MM.1S (cell line): ENCODE results near the gene CNTN5.
"Not testable (repeated sequence)": the region's sequence is repeated elsewhere in the genome, so short reads cannot be mapped to it uniquely, and the experiment has no call there.

Experiments used
- DNase-seq: peaks from one replicate; pipeline ENCODE4 v3.0.0-alpha.2; 2015
- H2AFZ ChIP-seq: fragments of 300-600 bp; sonication (generic); 2 replicates; pipeline ENCODE4 v1.6.0; 2016; ENCODE audit warnings: antibody characterized with exemption, low read length
- H3F3A ChIP-seq: fragments of 300-600 bp; sonication (generic); 2 replicates; pipeline ENCODE4 v1.6.1; 2016; ENCODE audit warnings: mild to moderate bottlenecking, antibody characterized with exemption, low read length, moderate library complexity, mixed read lengths; ENCODE audit not compliant: insufficient read depth
- H3K27ac ChIP-seq: fragments of 300-600 bp; sonication (generic); 2 replicates; pipeline ENCODE4 v1.5.1; 2016; ENCODE audit warnings: mild to moderate bottlenecking, low read length
- H3K27me3 ChIP-seq: fragments of 300-600 bp; sonication (generic); replicated peaks from 2 replicates; pipeline ENCODE4 v1.6.0; 2016; ENCODE audit warnings: low read length; ENCODE audit not compliant: insufficient read depth
- H3K36me3 ChIP-seq: fragments of 300-600 bp; sonication (generic); replicated peaks from 2 replicates; pipeline ENCODE4 v1.6.1; 2016; ENCODE audit warnings: mild to moderate bottlenecking, low read length, mixed read lengths; ENCODE audit not compliant: insufficient read depth
- H3K4me1 ChIP-seq: fragments of 300-600 bp; sonication (generic); 2 replicates; pipeline ENCODE4 v1.6.1; 2016; ENCODE audit warnings: low read length, mixed read lengths
- H3K4me2 ChIP-seq: fragments of 300-600 bp; sonication (generic); 2 replicates; pipeline ENCODE4 v1.6.0; 2016; ENCODE audit warnings: low read depth, low read length
- H3K4me3 ChIP-seq: fragments of 300-600 bp; sonication (generic); 2 replicates; pipeline ENCODE4 v1.5.1; 2016; ENCODE audit warnings: low read length, mixed read lengths
- H3K79me2 ChIP-seq: fragments of 300-600 bp; sonication (generic); 2 replicates; pipeline ENCODE4 v1.6.1; 2016; ENCODE audit warnings: mixed run types, low read length, mixed read lengths
- H3K9ac ChIP-seq: fragments of 300-600 bp; sonication (generic); 2 replicates; pipeline ENCODE4 v1.6.1; 2016; ENCODE audit warnings: low read length, mixed read lengths
- H3K9me2 ChIP-seq: fragments of 300-600 bp; sonication (generic); replicated peaks from 2 replicates; pipeline ENCODE4 v1.6.1; 2016; ENCODE audit warnings: mild to moderate bottlenecking, low read length, mixed read lengths; ENCODE audit not compliant: insufficient read depth
- H3K9me3 ChIP-seq: fragments of 300-600 bp; sonication (generic); replicated peaks from 2 replicates; pipeline ENCODE4 v1.6.1; 2016; ENCODE audit warnings: mild to moderate bottlenecking, low read length, mixed read lengths; ENCODE audit not compliant: insufficient read depth
- H4K20me1 ChIP-seq: fragments of 300-600 bp; sonication (generic); 2 replicates; pipeline ENCODE4 v1.6.1; 2016; ENCODE audit warnings: mild to moderate bottlenecking, low read length, moderate library complexity, mixed read lengths; ENCODE audit not compliant: insufficient read depth
- EZH2 ChIP-seq: fragments of 300-600 bp; sonication (generic); optimal IDR thresholded peaks from 2 replicates; pipeline ENCODE3; 2017; ENCODE audit warnings: low read depth, mild to moderate bottlenecking, antibody characterized with exemption, low read length, mixed read lengths
- EZH2phosphoT487 ChIP-seq: fragments of 300-600 bp; sonication (generic); IDR thresholded peaks from 2 replicates; pipeline ENCODE4 v1.6.1; 2018; ENCODE audit warnings: antibody characterized with exemption, low read length
- TF ChIP-seq, protein P1 (sequence below): fragments of 300-600 bp; sonication (generic); IDR thresholded peaks from 2 replicates; pipeline ENCODE4 v1.5.1; 2016; ENCODE audit warnings: antibody characterized with exemption, low read length, mixed read lengths

CNTN5 gene

DNA sequence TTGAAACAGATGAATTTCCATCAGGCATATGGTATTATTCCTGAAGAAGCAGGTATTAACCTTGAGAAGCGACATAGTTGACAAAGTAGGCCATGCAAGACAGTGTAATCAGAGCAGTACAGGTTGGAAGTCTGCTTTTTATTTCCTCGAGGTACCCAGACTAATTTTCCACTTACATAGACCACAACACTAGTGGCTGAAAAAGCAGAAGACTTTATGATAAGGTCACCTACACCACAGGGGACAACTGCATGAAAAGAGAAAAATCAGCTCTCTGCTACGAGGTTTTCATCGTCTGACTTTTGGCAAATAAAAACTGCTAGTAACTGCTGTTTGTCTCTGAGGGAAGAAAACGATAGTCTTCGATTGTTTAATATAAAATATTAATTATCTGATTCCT, 77.5 kb downstream of the CNTN5 start:
- H3K4me2 ChIP-seq: peak overlapping the region; percentile 85

GRCh38 chr11:99098751-99099150, 78.0 kb downstream of the CNTN5 start:
- no peaks in the 10 kb centered on the region for H3K9me2 ChIP-seq
- peak overlapping the region; percentile 87 for H3K27ac ChIP-seq
- H2AFZ ChIP-seq: no peak overlapping the region
- H3K4me1 ChIP-seq: peaks cover 26% of the 10 kb centered on the region
- H3K4me3 ChIP-seq: peak overlapping the region; percentile 52
- no peaks in the 10 kb centered on the region for H4K20me1 ChIP-seq
- no peaks in the 10 kb centered on the region for H3K9me3 ChIP-seq
- H3K27me3 ChIP-seq: no peaks in the 10 kb centered on the region
- H3F3A ChIP-seq: peaks cover 29% of the 10 kb centered on the region
- DNase-seq: peak; percentile 96
- peak overlapping the region; percentile 85 for H3K4me2 ChIP-seq
- H3K79me2 ChIP-seq: no peaks in the 10 kb centered on the region
- no peaks in the 10 kb centered on the region for H3K36me3 ChIP-seq
- TF ChIP-seq EZH2 (no peak), EZH2phosphoT487 (no peak)
- TF ChIP-seq, protein P1, sequence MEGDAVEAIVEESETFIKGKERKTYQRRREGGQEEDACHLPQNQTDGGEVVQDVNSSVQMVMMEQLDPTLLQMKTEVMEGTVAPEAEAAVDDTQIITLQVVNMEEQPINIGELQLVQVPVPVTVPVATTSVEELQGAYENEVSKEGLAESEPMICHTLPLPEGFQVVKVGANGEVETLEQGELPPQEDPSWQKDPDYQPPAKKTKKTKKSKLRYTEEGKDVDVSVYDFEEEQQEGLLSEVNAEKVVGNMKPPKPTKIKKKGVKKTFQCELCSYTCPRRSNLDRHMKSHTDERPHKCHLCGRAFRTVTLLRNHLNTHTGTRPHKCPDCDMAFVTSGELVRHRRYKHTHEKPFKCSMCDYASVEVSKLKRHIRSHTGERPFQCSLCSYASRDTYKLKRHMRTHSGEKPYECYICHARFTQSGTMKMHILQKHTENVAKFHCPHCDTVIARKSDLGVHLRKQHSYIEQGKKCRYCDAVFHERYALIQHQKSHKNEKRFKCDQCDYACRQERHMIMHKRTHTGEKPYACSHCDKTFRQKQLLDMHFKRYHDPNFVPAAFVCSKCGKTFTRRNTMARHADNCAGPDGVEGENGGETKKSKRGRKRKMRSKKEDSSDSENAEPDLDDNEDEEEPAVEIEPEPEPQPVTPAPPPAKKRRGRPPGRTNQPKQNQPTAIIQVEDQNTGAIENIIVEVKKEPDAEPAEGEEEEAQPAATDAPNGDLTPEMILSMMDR: no peak
- H3K9ac ChIP-seq: peak overlapping the region; percentile 59

More for the DNA sequence above, 77.5 kb downstream of the CNTN5 start:
- H3K4me1 ChIP-seq: peaks cover 26% of the 10 kb centered on the region
- TF ChIP-seq EZH2phosphoT487: no peak
- no peak for TF ChIP-seq EZH2
- TF ChIP-seq, protein P1: no peak
- peak overlapping the region; percentile 87 for H3K27ac ChIP-seq
- no peaks in the 10 kb centered on the region for H3K27me3 ChIP-seq
- H3K79me2 ChIP-seq: no peaks in the 10 kb centered on the region
- no peaks in the 10 kb centered on the region for H4K20me1 ChIP-seq
- no peaks in the 10 kb centered on the region for H3K36me3 ChIP-seq
- H3K9me3 ChIP-seq: no peaks in the 10 kb centered on the region
- peaks cover 29% of the 10 kb centered on the region for H3F3A ChIP-seq
- H3K9me2 ChIP-seq: no peaks in the 10 kb centered on the region
- peak; percentile 47 for DNase-seq
- H3K4me3 ChIP-seq: peak overlapping the region; percentile 52
- H3K9ac ChIP-seq: peak overlapping the region; percentile 59
- peak overlapping the region; percentile 49 for H2AFZ ChIP-seq

- TF ChIP-seq EZH2: no peak
- H3K4me3 ChIP-seq: no peak overlapping the region
- no peaks in the 10 kb centered on the region for H3K9me2 ChIP-seq
- H3F3A ChIP-seq: no peaks in the 10 kb centered on the region
- no peaks in the 10 kb centered on the region for H3K79me2 ChIP-seq
- no peak overlapping the region for H3K4me2 ChIP-seq
- DNase-seq: no peak
- H3K36me3 ChIP-seq: no peaks in the 10 kb centered on the region
- H3K4me1 ChIP-seq: no peaks in the 10 kb centered on the region
- H4K20me1 ChIP-seq: no peaks in the 10 kb centered on the region
- no peak overlapping the region for H3K27ac ChIP-seq
- H3K9me3 ChIP-seq: no peaks in the 10 kb centered on the region
- H3K27me3 ChIP-seq: no peaks in the 10 kb centered on the region
- no peak overlapping the region for H3K9ac ChIP-seq
- H2AFZ ChIP-seq: no peak overlapping the region
These were observed 96.9 kb downstream of the CNTN5 start for GRCh38 chr11:99117603-99118002.

- not testable (repeated sequence) for H3K36me3 ChIP-seq, H3K9me3 ChIP-seq, DNase-seq, H3K27me3 ChIP-seq, H3K4me3 ChIP-seq, H3K4me1 ChIP-seq, H3K9ac ChIP-seq, H3K4me2 ChIP-seq, H3K79me2 ChIP-seq, H3F3A ChIP-seq, H3K27ac ChIP-seq, H4K20me1 ChIP-seq, H2AFZ ChIP-seq, H3K9me2 ChIP-seq
These were observed 113.1 kb downstream of the CNTN5 start for GRCh38 chr11:99133862-99134261.
